Daoy (cell line): ENCODE results near the gene COX10. TPM values are rescaled to one million over a fixed set of nuclear protein-coding genes. Genes with fewer than 3 reads are reported as not detected.
"Not testable (repeated sequence)": the region's sequence is repeated elsewhere in the genome, so short reads cannot be mapped to it uniquely, and the experiment has no call there.

ENCODE experiments used
- DNase-seq: peaks from one replicate; pipeline ENCODE4 v3.0.0-alpha.2; 2015; ENCODE audit warnings: low read depth
- total RNA-seq: library from RNA; depleted of rRNA; stranded (reverse); fragments of >200 nt; shearing (Covaris generic); gene quantifications from 2 replicates; pipeline ENCODE4 v1.2.3, GENCODE V29; 2014; rRNA removed

COX10 gene
- total RNA-seq: 13.9 and 26.9 TPM in 2 replicates

- peak; percentile 93 for DNase-seq
Observed at GRCh38 chr17:14069251-14070021, at the start of gene COX10. Gene COX10 (plus strand): TSS chr17:14069504. CDS start chr17:14069606, 102 bp downstream.

GRCh38 chr17:14021651-14022294 lies 47.5 kb upstream of the COX10 start:
- not testable (repeated sequence) for DNase-seq

- DNase-seq: not testable (repeated sequence)
Observed at GRCh38 chr17:14029755-14030154, 39.5 kb upstream of the COX10 start.

GRCh38 chr17:14032234-14032633 lies 37.1 kb upstream of the COX10 start:
- no peak for DNase-seq

GRCh38 chr17:14033166-14033565 lies 36.1 kb upstream of the COX10 start:
- DNase-seq: no peak

- DNase-seq: no peak
Observed at GRCh38 chr17:14037453-14037852, 31.9 kb upstream of the COX10 start.

GRCh38 chr17:14038206-14038605 lies 31.1 kb upstream of the COX10 start:
- peak; percentile 53 for DNase-seq

- no peak for DNase-seq
Observed at GRCh38 chr17:14042411-14042810, 26.9 kb upstream of the COX10 start.

DNA sequence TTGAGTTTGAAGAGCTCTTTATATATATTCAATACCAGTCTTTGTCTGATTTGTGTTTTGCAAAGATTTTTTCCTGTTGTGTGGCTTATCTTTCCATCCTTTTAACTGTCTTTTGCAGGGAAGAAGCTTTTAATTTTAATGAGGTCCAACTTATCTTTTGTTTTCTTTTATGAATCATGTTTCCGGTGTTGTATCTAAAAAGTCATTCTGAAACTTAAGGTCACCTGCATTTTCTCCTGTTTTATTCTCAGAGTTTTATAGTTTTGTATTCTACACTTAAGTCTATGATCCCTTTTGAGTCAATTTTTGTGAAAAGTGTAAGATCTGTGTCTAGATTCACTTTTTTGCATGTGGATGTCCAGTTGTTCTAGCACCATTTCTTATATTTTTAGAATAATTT lies 24.6 kb upstream of the COX10 start:
- DNase-seq: no peak

GRCh38 chr17:14046978-14047377 lies 22.3 kb upstream of the COX10 start:
- DNase-seq: no peak

DNA sequence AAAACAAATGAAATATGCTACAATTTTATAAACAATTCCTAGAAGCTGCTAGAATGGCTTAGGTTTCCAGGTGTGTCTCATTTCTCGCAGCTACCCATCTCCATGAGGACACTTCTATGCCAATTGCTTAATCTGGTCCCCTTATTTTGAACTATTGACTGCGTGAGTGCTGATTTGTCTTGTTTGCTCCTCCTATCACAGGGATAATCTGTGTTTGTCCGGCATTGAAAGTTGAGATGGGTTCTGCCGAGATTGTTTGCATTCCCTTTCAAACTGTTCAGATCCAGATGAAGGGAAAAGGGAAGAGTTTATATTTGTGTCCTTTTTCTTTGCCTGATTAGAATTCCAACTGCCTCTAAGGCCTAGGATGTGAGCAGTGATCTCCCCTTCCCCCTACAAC lies 21.7 kb upstream of the COX10 start:
- no peak for DNase-seq

DNA sequence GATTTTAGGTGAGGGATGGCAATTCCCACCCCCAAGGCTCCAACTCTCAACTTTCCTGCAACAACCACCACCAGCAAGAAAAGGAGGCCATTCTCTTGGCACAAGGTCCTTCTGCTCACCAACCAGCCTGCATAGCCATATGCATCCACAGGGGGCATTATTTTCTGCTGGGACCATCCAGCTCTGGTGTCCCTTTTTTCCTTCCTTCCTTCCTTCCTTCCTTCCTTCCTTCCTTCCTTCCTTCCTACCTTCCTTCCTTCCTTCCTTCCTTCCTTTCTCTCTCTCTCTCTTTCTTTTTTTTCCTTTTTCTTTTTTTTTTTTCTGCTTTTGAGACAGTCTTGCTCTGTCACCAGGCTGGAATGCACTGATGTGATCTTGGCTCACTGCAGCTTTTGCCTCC lies 21.1 kb upstream of the COX10 start:
- DNase-seq: peak; percentile 16

GRCh38 chr17:14050616-14051015 lies 18.7 kb upstream of the COX10 start:
- no peak for DNase-seq

DNA sequence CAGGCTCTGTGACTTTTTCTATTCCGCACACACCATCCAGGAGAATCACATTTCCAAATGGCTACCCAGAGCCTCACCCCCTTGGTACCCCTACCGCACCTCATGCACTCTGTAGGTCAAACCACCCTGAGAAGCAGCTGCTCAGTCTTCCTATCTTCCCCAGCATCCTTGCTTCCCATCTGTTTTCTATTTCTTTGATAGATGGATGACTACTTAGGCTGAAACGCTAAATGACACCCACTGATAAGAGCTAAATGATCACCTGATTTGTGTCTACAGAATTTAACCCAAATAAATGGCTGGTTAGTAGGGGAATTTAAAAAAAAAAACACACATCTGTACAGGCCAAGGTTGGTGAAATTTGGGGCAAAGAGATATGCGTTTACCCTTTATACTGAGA lies 17.6 kb upstream of the COX10 start:
- DNase-seq: no peak

GRCh38 chr17:14052886-14053615 lies 16.3 kb upstream of the COX10 start:
- no peak for DNase-seq

DNA sequence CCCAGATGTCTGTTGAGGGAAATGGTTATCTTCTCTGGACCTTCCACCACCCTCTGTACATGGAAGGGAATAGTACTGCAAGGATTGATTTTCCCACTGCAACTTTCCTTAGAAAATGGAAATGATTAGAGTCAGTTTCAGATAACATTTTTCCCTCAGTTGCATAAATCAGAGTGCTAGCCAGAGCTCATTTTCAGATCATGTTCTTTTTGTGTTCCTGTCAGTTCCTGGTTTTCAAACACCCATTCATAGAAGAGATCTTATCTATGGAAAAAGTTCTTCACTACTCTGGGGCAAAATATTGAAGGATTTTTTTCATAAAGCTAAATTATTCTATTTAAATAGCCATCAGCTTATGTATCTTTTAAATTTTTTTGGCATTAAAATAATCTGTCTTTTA lies 11.7 kb upstream of the COX10 start:
- no peak for DNase-seq

DNA sequence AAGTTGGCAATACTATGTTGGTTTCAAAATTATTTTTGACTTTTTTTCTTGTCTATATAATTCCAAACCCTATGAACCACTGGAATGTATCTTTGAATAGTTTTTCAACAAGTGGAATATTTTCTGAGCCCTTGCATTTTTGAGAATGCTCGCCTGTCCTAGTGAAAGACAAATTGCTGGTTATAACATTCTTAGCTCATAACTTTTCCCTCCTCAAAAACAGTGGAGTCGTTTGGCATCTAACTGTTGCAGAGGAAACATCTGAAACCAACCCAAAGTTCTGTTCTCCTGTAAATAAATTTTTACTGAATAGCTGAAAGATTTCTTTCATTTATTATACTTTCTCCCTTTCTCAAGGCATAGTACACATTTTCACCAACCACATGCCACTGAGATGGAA lies 11.3 kb upstream of the COX10 start:
- no peak for DNase-seq

DNA sequence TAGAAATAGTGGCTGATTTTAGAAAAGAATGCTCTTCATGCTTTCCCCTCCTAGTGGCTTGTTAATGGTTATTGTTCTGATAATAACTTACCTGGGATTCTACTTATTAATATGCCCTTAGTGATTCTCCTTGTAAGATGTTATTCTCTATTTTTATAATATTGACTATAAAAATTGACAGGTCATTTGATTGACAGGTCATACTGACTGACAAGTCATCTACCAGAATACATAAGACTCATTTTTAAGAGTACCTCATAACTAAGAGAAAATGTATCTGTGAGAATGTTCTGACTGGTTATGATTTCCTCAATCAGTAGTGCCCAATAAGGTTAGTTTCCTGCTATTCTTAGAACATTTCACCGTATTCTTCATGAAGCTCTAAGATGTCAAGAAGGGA lies 8.6 kb upstream of the COX10 start:
- no peak for DNase-seq

GRCh38 chr17:14061666-14062560 lies 7.4 kb upstream of the COX10 start:
- peak; percentile 91 for DNase-seq

GRCh38 chr17:14067347-14067746 lies 2.0 kb upstream of the COX10 start:
- no peak for DNase-seq

DNA sequence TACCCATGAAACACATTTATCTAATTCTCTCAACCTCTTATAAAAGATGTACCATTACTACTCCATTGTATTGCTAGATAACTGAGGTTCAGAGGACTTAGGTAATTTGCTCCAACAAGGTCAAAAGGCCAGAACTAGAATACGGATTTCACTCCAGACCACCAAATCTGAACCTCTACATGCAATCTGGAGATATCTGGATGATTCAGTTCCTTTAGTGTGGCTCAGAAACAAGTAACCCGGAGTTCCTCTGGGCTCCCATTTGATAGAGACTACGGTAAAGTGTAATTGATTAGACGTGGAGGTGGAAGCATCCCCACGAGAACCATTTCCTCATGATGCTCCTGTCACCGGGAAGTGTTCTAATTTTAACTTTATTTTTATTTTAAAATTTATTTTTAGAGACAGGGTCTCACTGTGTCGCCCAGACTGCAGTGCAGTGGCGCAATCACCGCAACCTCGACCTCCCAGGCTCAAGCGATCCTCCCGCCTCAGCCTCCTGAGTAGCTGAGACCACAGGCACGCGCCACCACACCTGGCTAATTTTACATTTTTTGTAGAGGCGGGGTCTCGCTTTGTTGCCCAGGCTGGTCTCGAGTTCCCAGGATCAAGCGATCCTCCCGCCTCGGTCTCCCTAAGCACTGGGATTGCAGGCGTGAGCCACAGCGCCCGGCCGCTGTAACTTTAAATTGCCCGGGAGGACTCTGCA lies 608 bp upstream of the COX10 start:
- no peak for DNase-seq
